Posterior vena cava (tissue), 2 donors: ENCODE results near the gene MMP28. TPM values are rescaled to one million over a fixed set of nuclear protein-coding genes. Genes with fewer than 3 reads are reported as not detected.

Experiments used
- DNase-seq: peaks from one replicate; pipeline ENCODE4 v3.0.0-alpha.2; 2020; ENCODE audit warnings: low spot score
- intact Hi-C, 2 donors: fragments of 100-400 bp; cut with DNase I; formaldehyde crosslinking; loops; one replicate each; pipeline versions ENCODE4 v1.14.1 to v1.14.2; 2022 to 2023
- total RNA-seq, 2 donors: library from RNA; stranded (reverse); fragmentation: NEBNext Ultra II Directional; extraction: Animal tissue kit (Norgen Biotek cat#: 25700); gene quantifications; one replicate each; pipeline ENCODE4 v1.2.1, GENCODE V29; 2021
- donor health status: DM: yes; HTN: yes; CAD: no.
- donor health status: DM: yes; HTN: yes; CAD: no.

The MMP28 gene
- total RNA-seq, 2 donors from 2014 or later = 8.8 to 18.2 TPM

- no peak for DNase-seq
- intact Hi-C loops = no loop called here
Measured at GRCh38 chr17:35750526-35751395, 44.7 kb downstream of the MMP28 start.

GRCh38 chr17:35749560-35750412, 45.7 kb downstream of the MMP28 start:
- no peak for DNase-seq
- intact Hi-C loops = loop anchor here (5.0 to 10.0 kb wide), 2 partner anchors 135 to 137 kb away; no protein-coding TSS in a partner anchor

GRCh38 chr17:35748979-35749378, 46.5 kb downstream of the MMP28 start:
- intact Hi-C loops = loop anchor here (5.0 to 10.0 kb wide), 2 partner anchors 134 to 137 kb away; no protein-coding TSS in a partner anchor
- no peak for DNase-seq

- DNase-seq = no peak
- intact Hi-C loops = loop anchor here (5.0 to 10.0 kb wide), 2 partner anchors 134 to 136 kb away; no protein-coding TSS in a partner anchor
Measured at GRCh38 chr17:35748341-35748841, 47.0 kb downstream of the MMP28 start.

GRCh38 chr17:35747540-35748017, 47.9 kb downstream of the MMP28 start:
- peak; percentile 86 for DNase-seq
- intact Hi-C loops = loop anchor here (5.0 to 10.0 kb wide), 2 partner anchors 133 to 135 kb away; no protein-coding TSS in a partner anchor

- intact Hi-C loops = loop anchor here (5.0 to 10.0 kb wide), 2 partner anchors 131 to 134 kb away; no protein-coding TSS in a partner anchor
Measured at GRCh38 chr17:35745749-35746320, 49.6 kb downstream of the MMP28 start.

GRCh38 chr17:35745246-35745645, 50.2 kb downstream of the MMP28 start:
- intact Hi-C loops = loop anchor here (5.0 to 10.0 kb wide), 2 partner anchors 130 to 133 kb away; no protein-coding TSS in a partner anchor
- peak; percentile 61 for DNase-seq

More at GRCh38 chr17:35745749-35746320, 49.6 kb downstream of the MMP28 start:
- no peak for DNase-seq

GRCh38 chr17:35744830-35745229, 50.6 kb downstream of the MMP28 start:
- peak; percentile 76 for DNase-seq
- intact Hi-C loops = loop anchor here (5.0 to 10.0 kb wide), 2 partner anchors 130 to 133 kb away; no protein-coding TSS in a partner anchor

- DNase-seq = peak; percentile 82
- intact Hi-C loops = loop anchor here in 1 of 2 donors (10.0 kb wide), 1 partner anchor 129 kb away; no protein-coding TSS in a partner anchor
Measured at GRCh38 chr17:35743626-35744328, 51.7 kb downstream of the MMP28 start.

- intact Hi-C loops = loop anchor here in 1 of 2 donors (10.0 kb wide), 1 partner anchor 128 kb away; no protein-coding TSS in a partner anchor
- peak; percentile 68 for DNase-seq
Measured at GRCh38 chr17:35742896-35743477, 52.5 kb downstream of the MMP28 start.

- intact Hi-C loops = loop anchor here in 1 of 2 donors (10.0 kb wide), 1 partner anchor 128 kb away; no protein-coding TSS in a partner anchor
- peak; percentile 64 for DNase-seq
Measured at GRCh38 chr17:35742496-35742895, 52.9 kb downstream of the MMP28 start.

- intact Hi-C loops = loop anchor here in 1 of 2 donors (10.0 kb wide), 1 partner anchor 126 kb away; no protein-coding TSS in a partner anchor
- DNase-seq = peak; percentile 81
Measured at GRCh38 chr17:35740997-35741931, 54.2 kb downstream of the MMP28 start.

GRCh38 chr17:35740216-35740615, 55.2 kb downstream of the MMP28 start:
- peak; percentile 64 for DNase-seq
- intact Hi-C loops = loop anchor here in 1 of 2 donors (10.0 kb wide), 1 partner anchor 125 kb away; no protein-coding TSS in a partner anchor

GRCh38 chr17:35738519-35739133, 56.8 kb downstream of the MMP28 start:
- intact Hi-C loops = no loop called here
- DNase-seq = peak; percentile 24

- intact Hi-C loops = no loop called here
- DNase-seq = peak; percentile 50
Measured at GRCh38 chr17:35736236-35736635, 59.2 kb downstream of the MMP28 start.
